Kidney epithelial cell (primary cell): ENCODE results near the gene STARD3. TPM values are rescaled to one million over a fixed set of nuclear protein-coding genes. Genes with fewer than 3 reads are reported as not detected.

ENCODE experiments used
- DNase-seq: peaks from one replicate; pipeline ENCODE4 v3.0.0-alpha.2; 2010; ENCODE audit warnings: low read depth
- H3K27me3 ChIP-seq: 2 replicates; pipeline ENCODE4 v1.6.0; 2011; ENCODE audit warnings: low read length; ENCODE audit not compliant: control insufficient read depth, insufficient read depth
- H3K36me3 ChIP-seq: 2 replicates; pipeline ENCODE4 v1.5.1; 2011; ENCODE audit warnings: low read length; ENCODE audit not compliant: control insufficient read depth, insufficient read depth
- H3K4me3 ChIP-seq: 2 replicates; pipeline ENCODE4 v1.5.1; 2011; ENCODE audit warnings: low read depth, mild to moderate bottlenecking, control low read depth, low read length
- total RNA-seq: library from RNA; depleted of rRNA; stranded (reverse); fragments of >200 nt; gene quantifications from 2 replicates; pipeline ENCODE4 v1.2.3, GENCODE V29; 2015
- TF ChIP-seq, protein P1 (sequence below): IDR thresholded peaks from 2 replicates; pipeline ENCODE4 v1.5.1; 2011; ENCODE audit warnings: mild to moderate bottlenecking, moderate library complexity, low read length, control low read depth, inconsistent platforms; ENCODE audit not compliant: insufficient read depth, poor library complexity, severe bottlenecking

Gene STARD3
- total RNA-seq, 1 donor from 2014 or later: 52.6 TPM

GRCh38 chr17:39650121-39650579, 13.2 kb downstream of the STARD3 start:
- Histone ChIP-seq H3K36me3 (no peaks in the 10 kb centered on the region), H3K27me3 (no peaks in the 10 kb centered on the region), H3K4me3 (no peak overlapping the region)
- DNase-seq: no peak
- TF ChIP-seq, protein P1, sequence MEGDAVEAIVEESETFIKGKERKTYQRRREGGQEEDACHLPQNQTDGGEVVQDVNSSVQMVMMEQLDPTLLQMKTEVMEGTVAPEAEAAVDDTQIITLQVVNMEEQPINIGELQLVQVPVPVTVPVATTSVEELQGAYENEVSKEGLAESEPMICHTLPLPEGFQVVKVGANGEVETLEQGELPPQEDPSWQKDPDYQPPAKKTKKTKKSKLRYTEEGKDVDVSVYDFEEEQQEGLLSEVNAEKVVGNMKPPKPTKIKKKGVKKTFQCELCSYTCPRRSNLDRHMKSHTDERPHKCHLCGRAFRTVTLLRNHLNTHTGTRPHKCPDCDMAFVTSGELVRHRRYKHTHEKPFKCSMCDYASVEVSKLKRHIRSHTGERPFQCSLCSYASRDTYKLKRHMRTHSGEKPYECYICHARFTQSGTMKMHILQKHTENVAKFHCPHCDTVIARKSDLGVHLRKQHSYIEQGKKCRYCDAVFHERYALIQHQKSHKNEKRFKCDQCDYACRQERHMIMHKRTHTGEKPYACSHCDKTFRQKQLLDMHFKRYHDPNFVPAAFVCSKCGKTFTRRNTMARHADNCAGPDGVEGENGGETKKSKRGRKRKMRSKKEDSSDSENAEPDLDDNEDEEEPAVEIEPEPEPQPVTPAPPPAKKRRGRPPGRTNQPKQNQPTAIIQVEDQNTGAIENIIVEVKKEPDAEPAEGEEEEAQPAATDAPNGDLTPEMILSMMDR: no peak

GRCh38 chr17:39651923-39652586, 15.1 kb downstream of the STARD3 start:
- no peak for DNase-seq
- Histone ChIP-seq H3K36me3 (no peaks in the 10 kb centered on the region), H3K4me3 (no peak overlapping the region), H3K27me3 (no peaks in the 10 kb centered on the region)
- TF ChIP-seq, protein P1: no peak

DNA sequence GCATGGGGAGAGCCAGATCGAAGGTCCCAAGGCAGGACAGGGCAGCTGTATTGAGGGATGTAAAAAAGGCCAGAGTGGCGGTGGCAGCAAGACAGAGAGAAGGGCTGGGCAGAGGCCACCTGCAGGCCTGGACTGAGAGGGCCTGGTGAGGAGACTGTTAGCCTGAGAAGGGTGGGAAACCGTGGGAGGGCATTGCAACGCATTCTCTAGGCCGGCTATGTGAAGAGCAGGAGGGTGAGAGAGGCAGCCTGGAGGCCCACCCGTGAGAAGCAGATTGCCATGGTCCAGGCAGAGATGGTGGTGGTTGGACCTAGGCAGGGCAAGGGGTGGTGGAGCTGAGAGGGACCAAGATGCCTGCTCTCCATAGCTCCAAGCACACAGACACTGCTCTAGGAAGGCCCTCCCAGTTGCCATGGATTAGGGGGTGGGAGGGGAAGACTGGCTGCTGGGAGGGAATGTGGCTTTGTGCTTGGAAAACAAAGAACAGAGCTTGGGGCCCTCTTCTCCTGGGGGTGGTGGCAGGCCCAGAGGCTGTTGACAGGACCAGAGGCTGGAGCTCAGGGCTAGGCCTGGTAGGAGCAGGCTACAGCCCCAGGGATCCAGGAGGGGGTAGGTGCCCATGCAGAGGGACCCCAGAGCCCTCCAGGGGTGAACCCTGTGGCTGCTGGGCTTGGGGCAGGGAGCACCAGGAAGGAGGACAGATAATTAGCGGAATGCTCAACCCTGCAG, 15.8 kb downstream of the STARD3 start:
- TF ChIP-seq, protein P1: no peak
- Histone ChIP-seq H3K4me3 (no peak overlapping the region), H3K27me3 (no peaks in the 10 kb centered on the region), H3K36me3 (no peaks in the 10 kb centered on the region)
- DNase-seq: no peak

DNA sequence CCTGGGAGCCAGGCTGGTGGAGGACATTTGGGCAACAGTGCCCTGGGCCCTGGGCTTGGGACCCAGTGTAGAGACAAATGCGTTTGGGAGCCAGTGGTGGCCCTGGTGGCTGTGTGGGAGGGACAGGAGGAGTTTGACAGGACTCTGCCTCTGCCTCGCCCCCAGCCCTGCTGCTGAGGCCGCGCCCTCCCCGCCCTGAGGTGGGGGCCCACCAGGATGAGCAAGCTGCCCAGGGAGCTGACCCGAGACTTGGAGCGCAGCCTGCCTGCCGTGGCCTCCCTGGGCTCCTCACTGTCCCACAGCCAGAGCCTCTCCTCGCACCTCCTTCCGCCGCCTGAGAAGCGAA, 16.3 kb downstream of the STARD3 start:
- no peak for DNase-seq
- Histone ChIP-seq H3K36me3 (no peaks in the 10 kb centered on the region), H3K27me3 (no peaks in the 10 kb centered on the region), H3K4me3 (no peak overlapping the region)
- TF ChIP-seq, protein P1: no peak

DNA sequence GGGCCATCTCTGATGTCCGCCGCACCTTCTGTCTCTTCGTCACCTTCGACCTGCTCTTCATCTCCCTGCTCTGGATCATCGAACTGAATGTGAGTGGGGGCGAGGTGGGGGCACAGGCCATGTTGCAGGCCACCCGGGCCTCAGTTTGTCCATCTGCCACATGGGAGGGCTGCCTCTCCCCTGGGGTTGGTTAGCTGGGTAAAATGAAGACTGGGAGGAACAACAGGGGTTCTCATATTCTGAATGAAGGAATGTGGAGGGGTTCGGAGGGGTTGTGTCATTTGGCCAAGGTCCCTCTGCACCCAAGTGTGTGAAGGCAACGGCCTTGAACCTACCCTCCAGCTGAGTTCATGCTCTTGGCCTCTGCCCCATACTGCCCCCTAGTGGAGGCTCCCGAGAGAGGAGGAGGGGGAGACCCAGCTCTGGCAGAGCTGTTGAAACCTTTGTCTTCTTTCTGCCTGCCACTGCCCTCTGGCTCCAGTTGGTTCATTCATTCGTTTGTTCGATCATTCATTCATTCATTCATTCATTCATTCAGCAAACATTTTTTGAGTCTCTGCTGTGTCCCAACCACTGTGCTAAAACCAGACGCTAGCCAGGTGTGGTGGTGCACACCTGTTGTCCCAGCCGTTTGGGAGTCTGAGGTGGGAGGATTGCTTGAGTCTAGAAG, 16.9 kb downstream of the STARD3 start:
- no peaks in the 10 kb centered on the region for H3K27me3 ChIP-seq
- no peak for DNase-seq
- TF ChIP-seq, protein P1: peak; percentile 76
- H3K4me3 ChIP-seq: no peak overlapping the region
- H3K36me3 ChIP-seq: no peaks in the 10 kb centered on the region
